ENCODE results near the gene LRRFIP1. TPM values are rescaled to one million over a fixed set of nuclear protein-coding genes. Genes with fewer than 3 reads are reported as not detected.
A peak's percentile ranks its signal among the peaks of the same experiment; 100 is the strongest.

Gene LRRFIP1
- total and polyA plus RNA-seq, 2 experiments from 2014 or later = 90.9 to 95.3 TPM

DNA sequence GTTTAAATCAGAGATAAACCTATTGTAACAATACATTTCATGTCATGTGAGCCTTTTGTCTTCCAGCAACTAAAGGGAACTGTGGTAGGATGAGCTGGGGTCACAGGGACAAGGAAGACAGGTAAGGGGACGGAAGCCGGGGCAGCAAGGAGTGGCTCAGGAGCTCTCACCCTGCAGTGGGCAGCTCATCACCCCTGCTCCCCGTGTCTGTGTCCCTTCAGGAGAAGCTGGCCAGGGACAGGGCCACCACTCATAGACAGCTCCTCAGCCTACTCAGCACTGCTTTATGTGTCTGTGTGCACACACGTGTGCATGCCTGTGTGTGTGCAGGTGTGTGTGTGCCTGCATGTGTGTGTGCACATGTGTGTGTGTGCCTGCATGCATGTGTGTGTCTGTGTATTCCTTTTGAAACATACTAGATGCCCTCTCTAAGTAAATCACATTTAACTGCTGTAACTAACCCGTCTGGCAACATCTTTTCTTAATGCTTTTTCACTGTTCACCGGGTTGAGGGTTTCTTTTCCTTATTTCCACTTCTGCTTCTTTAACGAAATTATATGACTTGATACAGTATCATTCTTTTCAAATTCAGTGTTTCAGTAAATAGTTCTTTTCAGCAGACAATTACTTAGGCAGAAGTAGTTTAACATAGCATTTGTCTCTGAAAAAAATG lies 44.2 kb downstream of the LRRFIP1 start:
- TF ChIP-seq, protein P1, sequence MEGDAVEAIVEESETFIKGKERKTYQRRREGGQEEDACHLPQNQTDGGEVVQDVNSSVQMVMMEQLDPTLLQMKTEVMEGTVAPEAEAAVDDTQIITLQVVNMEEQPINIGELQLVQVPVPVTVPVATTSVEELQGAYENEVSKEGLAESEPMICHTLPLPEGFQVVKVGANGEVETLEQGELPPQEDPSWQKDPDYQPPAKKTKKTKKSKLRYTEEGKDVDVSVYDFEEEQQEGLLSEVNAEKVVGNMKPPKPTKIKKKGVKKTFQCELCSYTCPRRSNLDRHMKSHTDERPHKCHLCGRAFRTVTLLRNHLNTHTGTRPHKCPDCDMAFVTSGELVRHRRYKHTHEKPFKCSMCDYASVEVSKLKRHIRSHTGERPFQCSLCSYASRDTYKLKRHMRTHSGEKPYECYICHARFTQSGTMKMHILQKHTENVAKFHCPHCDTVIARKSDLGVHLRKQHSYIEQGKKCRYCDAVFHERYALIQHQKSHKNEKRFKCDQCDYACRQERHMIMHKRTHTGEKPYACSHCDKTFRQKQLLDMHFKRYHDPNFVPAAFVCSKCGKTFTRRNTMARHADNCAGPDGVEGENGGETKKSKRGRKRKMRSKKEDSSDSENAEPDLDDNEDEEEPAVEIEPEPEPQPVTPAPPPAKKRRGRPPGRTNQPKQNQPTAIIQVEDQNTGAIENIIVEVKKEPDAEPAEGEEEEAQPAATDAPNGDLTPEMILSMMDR (IDR thresholded peaks at IDR 0.05; ENCODE audit: low read depth, low read length) = no peak
- no peak for DNase-seq (ENCODE audit: low read depth in 1 of 2, low spot score in 1 of 2)
- H3K36me3 ChIP-seq = no peaks in the 10 kb centered on the region
- no peak overlapping the region for H3K4me3 ChIP-seq
- no peak overlapping the region for H3K27ac ChIP-seq
- H3K9me3 ChIP-seq (ENCODE audit: low read depth) = no peaks in the 10 kb centered on the region
- H3K27me3 ChIP-seq = no peaks in the 10 kb centered on the region
- H3K4me1 ChIP-seq (ENCODE audit: low read depth) = peaks cover 25% of the 10 kb centered on the region

DNA sequence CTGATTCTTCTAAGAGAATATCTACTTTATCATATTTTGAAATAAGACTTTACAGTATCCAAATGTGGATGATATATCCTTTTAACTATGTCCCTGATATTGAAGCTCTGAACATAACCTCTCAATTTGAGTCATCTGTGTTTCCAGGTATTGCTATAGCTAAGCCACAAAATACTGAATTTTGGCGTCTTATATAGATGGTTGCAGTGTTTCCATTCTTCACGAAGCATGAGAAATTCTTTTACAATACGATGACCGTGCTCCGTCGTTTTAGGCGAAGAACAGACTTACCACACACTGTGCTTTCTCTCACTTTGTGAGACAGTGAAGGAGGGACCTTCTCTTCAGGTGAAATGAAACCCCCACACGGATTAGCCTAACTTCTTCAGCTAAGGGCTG lies 45.3 kb downstream of the LRRFIP1 start:
- H3K4me3 ChIP-seq = no peak overlapping the region
- TF ChIP-seq, protein P1 (IDR thresholded peaks at IDR 0.05; ENCODE audit: low read depth, low read length) = no peak
- H3K4me1 ChIP-seq (ENCODE audit: low read depth) = peaks cover 25% of the 10 kb centered on the region
- no peaks in the 10 kb centered on the region for H3K36me3 ChIP-seq
- DNase-seq (ENCODE audit: low read depth in 1 of 2, low spot score in 1 of 2) = no peak
- no peaks in the 10 kb centered on the region for H3K27me3 ChIP-seq
- no peaks in the 10 kb centered on the region for H3K9me3 ChIP-seq (ENCODE audit: low read depth)
- no peak overlapping the region for H3K27ac ChIP-seq

DNA sequence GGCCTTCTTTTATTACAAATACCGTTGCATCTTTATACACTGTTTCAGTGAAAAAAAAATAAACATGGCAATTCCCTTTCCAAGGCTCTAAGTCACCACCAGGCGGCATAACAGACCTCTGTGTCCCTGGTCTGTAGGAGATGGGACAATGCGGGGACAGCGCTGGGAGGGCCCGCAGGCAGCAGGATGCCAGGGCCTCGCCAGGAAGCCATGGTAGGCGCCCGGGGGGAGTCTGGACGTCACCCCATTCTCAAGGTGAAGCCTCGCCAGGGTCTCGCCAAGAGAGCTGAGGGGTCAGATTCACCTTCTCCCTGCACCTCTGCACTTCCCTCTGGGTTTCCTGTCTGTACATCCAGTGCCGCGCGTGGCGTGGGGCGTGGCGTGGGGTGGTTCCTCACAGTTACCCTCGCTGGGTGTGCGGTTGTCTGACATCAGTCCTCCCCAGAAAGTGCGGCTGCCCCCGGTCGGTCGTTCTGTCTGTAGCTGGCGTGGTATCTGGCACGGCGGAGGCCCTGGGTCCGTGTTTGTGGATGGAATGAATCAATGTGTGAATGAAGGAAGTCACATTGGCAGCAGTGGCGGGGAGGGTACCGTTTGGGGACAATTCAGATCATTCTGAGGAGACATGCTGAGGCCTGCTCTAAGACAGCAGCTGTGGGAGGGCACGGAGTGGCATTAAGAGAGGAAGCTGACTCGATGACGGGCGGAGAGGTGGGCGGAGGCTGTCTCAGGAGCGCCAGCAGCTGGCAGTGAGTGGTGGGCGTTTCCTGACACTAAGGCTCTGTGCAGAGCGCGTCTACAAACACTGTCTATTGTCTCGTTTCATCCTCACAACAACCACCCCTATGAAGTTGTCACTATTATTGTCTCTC lies 46.0 kb downstream of the LRRFIP1 start:
- no peaks in the 10 kb centered on the region for H3K27me3 ChIP-seq
- H3K36me3 ChIP-seq = no peaks in the 10 kb centered on the region
- H3K27ac ChIP-seq = no peak overlapping the region
- H3K9me3 ChIP-seq (ENCODE audit: low read depth) = no peaks in the 10 kb centered on the region
- TF ChIP-seq, protein P1 (IDR thresholded peaks at IDR 0.05; ENCODE audit: low read depth, low read length) = peak; percentile 62
- peaks cover 28% of the 10 kb centered on the region for H3K4me1 ChIP-seq (ENCODE audit: low read depth)
- no peak overlapping the region for H3K4me3 ChIP-seq
- DNase-seq (ENCODE audit: low read depth in 1 of 2, low spot score in 1 of 2) = peak; percentile 51 to 56

DNA sequence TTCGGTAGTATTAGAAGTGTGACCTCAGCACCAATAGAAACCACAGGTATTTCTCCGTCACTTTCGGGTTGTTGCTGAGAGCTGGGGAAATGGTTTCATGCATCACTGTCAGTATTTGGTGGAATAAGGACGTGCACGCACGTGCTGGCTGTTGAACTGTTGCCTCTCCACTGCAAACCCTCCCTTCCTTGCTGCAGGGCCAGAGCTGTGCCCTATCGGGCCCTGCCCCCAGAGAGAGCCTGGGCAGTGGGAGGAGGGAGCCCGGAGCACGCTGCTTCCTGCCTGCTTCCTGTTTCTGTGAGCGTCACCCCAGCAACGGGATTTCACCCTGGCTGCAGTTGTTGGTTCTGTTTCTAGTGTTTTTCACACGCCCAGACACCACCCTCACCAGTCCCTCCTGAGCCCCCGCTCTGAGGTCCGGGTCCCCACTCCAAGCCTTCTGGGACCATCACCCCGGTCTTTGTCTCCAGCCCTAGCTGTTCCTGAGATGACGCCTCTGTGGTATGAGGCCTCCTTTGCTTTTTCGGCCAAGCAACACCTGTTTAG lies 47.4 kb downstream of the LRRFIP1 start:
- TF ChIP-seq, protein P1 (IDR thresholded peaks at IDR 0.05; ENCODE audit: low read depth, low read length) = no peak
- peak; percentile 74 to 92 for DNase-seq (ENCODE audit: low read depth in 1 of 2, low spot score in 1 of 2)
- Histone ChIP-seq H3K4me1 (ENCODE audit: low read depth) (peaks cover 16% of the 10 kb centered on the region), H3K27me3 (no peaks in the 10 kb centered on the region), H3K9me3 (ENCODE audit: low read depth) (no peaks in the 10 kb centered on the region), H3K36me3 (no peaks in the 10 kb centered on the region), H3K4me3 (no peak overlapping the region), H3K27ac (no peak overlapping the region)

DNA sequence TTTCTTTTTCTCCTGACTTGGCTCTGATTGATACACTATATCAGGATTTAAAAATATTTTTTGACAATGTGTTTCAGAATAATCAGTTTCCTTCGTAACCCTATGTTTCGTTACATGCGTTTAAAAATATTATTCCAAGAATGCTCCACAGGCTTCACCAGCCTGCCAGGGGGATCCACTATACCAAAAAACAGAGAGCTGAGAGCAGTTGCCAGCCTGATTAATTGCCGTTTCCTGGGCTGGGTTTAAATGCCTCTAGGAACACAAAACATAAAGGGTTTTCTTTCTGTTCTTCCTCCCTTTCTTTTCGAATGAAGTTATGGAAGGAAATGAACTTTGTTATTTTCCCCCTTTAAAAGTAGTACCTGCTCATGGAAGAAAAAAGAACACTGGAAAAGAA lies 47.9 kb downstream of the LRRFIP1 start:
- no peaks in the 10 kb centered on the region for H3K36me3 ChIP-seq
- H3K9me3 ChIP-seq (ENCODE audit: low read depth) = no peaks in the 10 kb centered on the region
- peaks cover 15% of the 10 kb centered on the region for H3K4me1 ChIP-seq (ENCODE audit: low read depth)
- DNase-seq (ENCODE audit: low read depth in 1 of 2, low spot score in 1 of 2) = no peak
- H3K27ac ChIP-seq = no peak overlapping the region
- no peak overlapping the region for H3K4me3 ChIP-seq
- TF ChIP-seq, protein P1 (IDR thresholded peaks at IDR 0.05; ENCODE audit: low read depth, low read length) = no peak
- no peaks in the 10 kb centered on the region for H3K27me3 ChIP-seq

Measured in cardiac muscle cell (in vitro differentiated cells and primary cell).